Cerebellar cortex (tissue), 1 donor: Measurements from ENCODE around the gene HDAC5.
"Not testable (repeated sequence)": the region's sequence is repeated elsewhere in the genome, so short reads cannot be mapped to it uniquely, and the experiment has no call there.

Experiments
- DNase-seq: peaks from one replicate; pipeline ENCODE4 v3.0.0-alpha.2; 2015; ENCODE audit warnings: low spot score

HDAC5 gene

GRCh38 chr17:44123356-44124117, at the start of gene HDAC5:
Gene HDAC5, minus strand, starts transcription at chr17:44123641. Its CDS starts 6,126 bp downstream, at chr17:44117515.
- DNase-seq, result peak; percentile 97

DNA sequence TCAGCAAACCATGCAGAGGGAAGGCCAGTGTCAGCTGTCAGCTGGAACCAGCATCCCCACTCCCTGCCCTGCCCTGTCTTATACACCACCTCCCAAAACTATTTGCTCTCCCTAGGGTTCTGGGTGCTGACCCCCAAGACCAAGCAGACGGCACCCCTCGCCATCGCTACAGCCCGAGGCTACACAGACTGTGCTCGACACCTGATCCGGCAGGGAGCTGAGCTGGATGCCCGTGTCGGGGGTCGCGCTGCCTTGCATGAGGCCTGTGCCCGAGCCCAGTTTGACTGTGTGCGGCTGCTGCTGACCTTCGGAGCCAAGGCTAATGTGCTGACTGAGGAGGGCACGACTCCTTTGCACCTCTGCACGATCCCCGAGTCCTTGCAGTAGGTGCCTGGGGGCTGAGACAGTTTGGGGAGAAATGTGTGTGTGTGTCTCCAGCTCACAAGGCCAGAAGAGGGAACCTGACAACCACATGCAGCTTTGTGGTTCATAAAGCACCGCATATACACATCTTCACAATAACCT, 48.6 kb upstream of the HDAC5 start:
- DNase-seq, result no peak

- peak; percentile 84 for DNase-seq
These were observed 47.2 kb upstream of the HDAC5 start, which contains the start of gene ASB16 for GRCh38 chr17:44170499-44171201. Gene ASB16, plus strand, starts transcription at chr17:44170704. Its CDS starts 86 bp downstream, at chr17:44170790.

DNA sequence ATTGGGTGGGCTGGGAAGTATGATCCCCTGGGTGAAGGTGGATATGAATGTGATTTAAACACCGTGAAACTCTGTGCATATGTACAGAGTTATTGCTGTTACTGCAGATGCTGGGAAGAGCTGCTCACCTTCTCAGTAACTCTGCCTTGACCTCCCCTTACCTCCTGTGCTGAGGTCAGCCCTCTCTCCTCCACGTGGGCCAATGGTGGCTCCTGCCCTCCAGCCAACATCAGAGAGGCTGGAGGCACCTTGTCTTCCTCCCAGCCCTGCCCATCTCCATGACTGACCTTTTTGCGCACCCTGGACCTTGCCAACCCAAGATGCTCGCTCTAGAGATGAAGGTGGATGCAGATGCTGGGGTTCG, 46.7 kb upstream of the HDAC5 start:
- DNase-seq, result no peak

- no peak for DNase-seq
These were observed 43.9 kb upstream of the HDAC5 start for GRCh38 chr17:44167181-44167861.

- no peak for DNase-seq
These were observed 41.0 kb upstream of the HDAC5 start for GRCh38 chr17:44164476-44164875.

GRCh38 chr17:44159519-44160210, 36.2 kb upstream of the HDAC5 start:
- DNase-seq, result no peak

DNA sequence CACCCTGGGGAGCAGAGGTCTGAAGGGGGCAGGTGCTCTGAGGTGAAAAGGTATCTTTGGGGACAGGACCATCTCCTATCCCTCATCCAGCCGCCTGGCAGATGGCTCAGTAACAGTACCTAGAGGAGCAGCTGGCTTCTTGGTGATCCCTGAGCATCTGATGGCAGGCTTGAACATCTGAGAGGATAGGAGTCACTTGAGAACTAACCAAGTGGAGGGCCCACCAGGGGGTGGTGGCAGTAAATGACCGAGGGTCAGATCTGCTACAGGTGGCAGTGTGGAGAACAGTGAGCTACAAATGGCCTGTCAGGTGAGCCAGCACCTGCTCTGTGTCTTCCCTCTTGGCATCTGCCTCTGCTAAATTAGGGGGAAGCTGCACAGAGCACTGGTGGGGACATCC, 32.0 kb upstream of the HDAC5 start:
- no peak for DNase-seq

DNA sequence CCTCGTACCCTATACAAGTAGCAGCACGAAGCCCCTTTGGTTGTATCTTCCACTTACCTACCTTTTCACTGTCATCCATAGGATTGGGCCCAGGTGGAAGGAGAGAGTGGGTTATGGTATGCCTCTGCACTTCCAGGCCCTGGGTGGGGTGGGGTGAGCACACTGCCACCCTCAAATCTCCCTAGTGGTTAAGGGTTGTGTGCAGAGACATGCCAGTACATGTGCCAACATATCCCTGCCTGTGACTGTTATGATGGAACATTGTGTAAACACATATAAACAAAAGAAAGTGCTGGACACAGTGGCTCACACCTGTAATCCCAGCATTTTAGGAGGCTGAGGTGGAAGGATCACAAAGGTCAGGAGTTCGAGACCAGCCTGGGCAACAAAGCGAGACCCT, 29.4 kb upstream of the HDAC5 start:
- DNase-seq, result no peak

DNA sequence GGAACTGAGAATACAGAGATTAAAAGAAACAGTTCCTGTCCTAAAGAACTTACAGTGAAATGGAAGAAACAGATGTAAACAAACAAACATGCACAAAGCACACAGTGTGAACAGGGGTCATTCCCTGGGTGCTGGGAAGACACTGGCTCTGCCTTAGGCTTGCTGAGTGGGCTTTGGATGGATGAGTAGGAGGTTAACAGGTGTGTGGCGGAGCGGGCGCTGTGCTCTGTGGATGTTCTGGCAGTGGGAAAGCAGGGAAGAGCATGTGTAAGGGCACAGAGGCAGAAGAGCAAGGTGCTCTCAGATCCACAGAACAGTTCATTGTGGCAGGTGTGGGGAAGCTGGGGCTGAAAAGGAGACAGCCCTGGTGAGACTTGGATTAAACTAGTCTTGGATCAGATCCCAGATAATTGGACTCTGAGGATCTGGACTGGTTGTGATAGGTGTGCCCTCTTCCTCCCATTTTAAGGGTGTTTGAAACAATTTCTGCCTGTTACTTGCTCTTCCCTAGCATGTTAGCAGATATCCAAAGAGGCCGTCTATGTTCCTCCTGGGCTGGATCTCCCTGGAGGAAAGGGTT, 26.4 kb upstream of the HDAC5 start:
- DNase-seq, result no peak

- not testable (repeated sequence) for DNase-seq
These were observed 25.6 kb upstream of the HDAC5 start for GRCh38 chr17:44149066-44149465.

- no peak for DNase-seq
These were observed 24.4 kb upstream of the HDAC5 start for GRCh38 chr17:44147812-44148211.

DNA sequence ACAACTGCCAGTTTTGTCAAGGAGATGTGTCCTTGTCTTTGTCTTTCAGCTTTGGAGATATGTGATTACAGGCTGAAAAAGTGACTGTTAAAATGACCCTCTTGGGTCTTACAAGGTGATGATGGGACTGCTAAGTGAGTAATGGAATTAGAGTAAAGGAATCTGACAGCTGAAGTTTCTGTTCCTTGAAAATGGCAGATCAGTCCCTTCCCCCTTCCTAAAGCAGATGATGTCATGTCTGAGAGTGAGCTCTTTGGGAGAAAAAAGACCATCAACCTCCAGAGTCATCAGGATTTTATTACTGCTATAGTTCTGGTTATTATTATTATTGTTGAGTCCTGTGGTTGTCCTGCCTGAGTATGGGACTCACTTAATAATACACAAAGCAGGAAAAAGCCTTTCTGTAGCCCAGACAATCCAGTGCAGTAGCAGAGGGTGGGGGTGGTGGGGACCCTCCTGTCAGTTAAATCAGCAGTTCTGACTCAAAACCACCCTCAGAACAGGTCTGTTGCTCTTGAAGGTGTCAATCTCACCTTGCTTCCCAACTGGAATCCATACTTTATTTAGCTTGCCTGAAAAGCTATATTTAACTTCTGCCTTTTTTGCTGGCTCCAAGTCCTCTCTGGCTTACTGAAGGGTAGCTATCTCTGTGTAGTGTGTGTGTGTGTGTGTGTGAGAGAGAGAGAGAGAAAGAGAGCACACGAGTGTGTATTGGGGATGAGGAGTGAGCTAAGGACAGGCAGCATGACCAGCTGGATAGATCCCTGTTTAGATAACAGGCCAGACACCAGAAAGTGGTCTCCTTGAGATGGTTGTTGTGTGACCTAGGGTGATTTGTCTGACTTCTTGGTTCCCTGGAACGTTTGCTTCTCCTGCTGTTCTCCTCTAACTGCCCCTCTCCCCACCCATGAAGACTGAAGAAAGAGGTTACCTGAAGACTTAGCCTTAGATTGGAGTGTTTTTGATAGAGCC, 23.2 kb upstream of the HDAC5 start:
- DNase-seq, result no peak

DNA sequence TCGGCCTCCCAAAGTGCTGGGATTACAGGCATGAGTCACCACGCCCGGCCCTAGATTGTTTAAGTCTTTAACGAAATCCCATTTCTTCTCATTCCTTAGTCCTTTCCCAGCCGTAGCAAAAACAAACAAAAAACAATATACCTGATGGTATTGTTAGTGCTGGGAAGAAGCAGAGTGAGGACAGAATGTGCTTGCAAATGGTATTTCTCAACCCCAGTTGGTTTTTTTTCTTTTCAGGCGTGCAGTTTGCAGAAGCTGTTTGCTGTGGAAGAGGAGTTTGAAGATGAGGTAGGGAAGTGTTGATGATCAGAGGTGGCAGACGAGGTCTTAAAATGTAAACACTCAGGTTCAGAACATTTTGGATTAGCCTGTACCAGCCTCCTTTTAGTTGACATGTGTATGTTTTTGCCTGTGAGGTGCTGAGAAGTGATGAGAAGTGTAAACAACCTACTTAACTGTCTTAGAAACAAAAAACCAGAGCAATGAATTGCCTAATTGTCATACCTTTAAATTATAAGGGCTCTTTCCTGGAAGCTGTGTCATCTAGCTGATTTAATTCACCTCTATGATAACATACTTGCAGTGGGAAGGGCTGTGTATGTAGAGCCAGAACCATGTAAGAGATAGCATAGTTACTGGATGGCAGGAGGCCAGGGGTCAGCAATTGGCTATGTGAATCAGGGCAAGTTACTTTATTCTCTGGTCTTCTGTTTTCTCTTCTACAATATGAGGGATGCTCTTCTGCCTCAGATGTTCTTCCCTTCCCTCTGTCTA, 21.7 kb upstream of the HDAC5 start:
- DNase-seq, result no peak

DNA sequence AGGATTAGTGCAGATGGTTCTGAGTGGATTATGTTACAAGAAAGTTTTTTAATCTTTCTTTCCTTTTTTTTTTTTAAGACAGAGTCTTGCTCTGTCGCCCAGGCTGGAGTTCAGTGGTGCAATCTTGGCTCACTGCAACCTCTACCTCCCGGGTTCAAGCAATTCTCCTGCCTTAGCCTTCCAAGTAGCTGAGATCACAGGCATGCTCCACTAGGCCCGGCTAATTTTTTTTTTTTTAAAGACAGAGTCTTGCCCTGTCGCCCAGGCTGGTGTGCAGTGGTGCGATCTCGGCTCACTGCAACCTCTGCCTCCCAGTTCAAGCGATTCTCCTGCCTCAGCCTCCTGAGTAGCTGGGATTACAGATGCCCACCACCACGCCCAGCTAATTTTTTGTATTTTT, 20.5 kb upstream of the HDAC5 start:
- DNase-seq, result not testable (repeated sequence)

- DNase-seq, result no peak
These were observed 14.7 kb upstream of the HDAC5 start for GRCh38 chr17:44137891-44138709.

GRCh38 chr17:44134752-44135568, 11.5 kb upstream of the HDAC5 start:
- DNase-seq, result no peak

DNA sequence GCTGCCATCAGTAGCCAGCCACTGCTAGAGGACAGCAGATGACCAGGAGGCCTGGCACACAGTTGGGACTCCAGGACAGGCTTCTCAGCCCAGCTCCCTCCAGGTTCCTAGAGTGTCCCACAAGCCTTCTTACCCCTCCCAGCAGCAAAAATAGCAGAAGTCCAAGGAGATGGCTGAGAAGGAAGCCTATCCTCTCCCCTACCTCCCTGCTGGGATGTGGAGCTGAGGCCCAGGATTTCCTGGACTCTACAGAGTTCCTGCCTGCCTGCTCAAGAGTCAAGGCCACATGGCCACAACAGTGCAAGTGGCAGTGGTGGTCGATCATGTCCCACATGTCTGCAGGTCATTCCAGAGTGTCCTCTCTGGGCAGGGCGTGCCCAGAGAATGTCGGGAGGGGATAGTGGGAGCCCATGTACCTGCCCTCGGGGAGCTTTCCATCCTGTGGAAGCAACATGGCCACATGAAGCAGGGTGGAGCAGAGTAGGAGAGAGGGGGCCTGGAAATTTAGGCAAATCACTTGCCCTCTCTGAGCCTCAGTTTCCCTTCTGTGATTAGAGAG, 10.6 kb upstream of the HDAC5 start:
- DNase-seq, result no peak
